ENCODE measurements around the gene MYL12B.
A peak's percentile ranks its signal among the peaks of the same experiment; 100 is the strongest.
"Not testable (repeated sequence)": the region's sequence is repeated elsewhere in the genome, so short reads cannot be mapped to it uniquely, and the experiment has no call there.

Gene MYL12B

GRCh38 chr18:3262234-3263131, 550 bp downstream of the MYL12B start:
- DNase-seq, result peak; percentile 43

- no peak for DNase-seq
Measured at GRCh38 chr18:3263132-3263700, 1.3 kb downstream of the MYL12B start.

GRCh38 chr18:3264362-3264761, 2.4 kb downstream of the MYL12B start:
- DNase-seq, result no peak

GRCh38 chr18:3265564-3266033, 3.7 kb downstream of the MYL12B start:
- DNase-seq, result peak; percentile 73

- no peak for DNase-seq
Measured at GRCh38 chr18:3266062-3266608, 4.2 kb downstream of the MYL12B start.

GRCh38 chr18:3268306-3268705, 6.4 kb downstream of the MYL12B start:
- DNase-seq, result no peak

- DNase-seq, result peak; percentile 84
Measured at GRCh38 chr18:3269241-3269913, 7.4 kb downstream of the MYL12B start.

- no peak for DNase-seq
Measured at GRCh38 chr18:3269914-3270299, 8.0 kb downstream of the MYL12B start.

GRCh38 chr18:3273042-3273441, 11.1 kb downstream of the MYL12B start:
- no peak for DNase-seq

- not testable (repeated sequence) for DNase-seq
Measured at GRCh38 chr18:3277643-3278213, 15.8 kb downstream of the MYL12B start.

- no peak for DNase-seq
Measured at GRCh38 chr18:3279201-3280185, 17.6 kb downstream of the MYL12B start.

GRCh38 chr18:3281456-3282400, 19.8 kb downstream of the MYL12B start:
- DNase-seq, result peak; percentile 76

GRCh38 chr18:3283253-3283863, 21.4 kb downstream of the MYL12B start:
- no peak for DNase-seq

GRCh38 chr18:3283908-3284307, 22.0 kb downstream of the MYL12B start:
- DNase-seq, result no peak

GRCh38 chr18:3284501-3284900, 22.6 kb downstream of the MYL12B start:
- no peak for DNase-seq

GRCh38 chr18:3286159-3286558, 24.2 kb downstream of the MYL12B start:
- no peak for DNase-seq

GRCh38 chr18:3293196-3293951, 31.4 kb downstream of the MYL12B start:
- DNase-seq, result no peak

GRCh38 chr18:3294435-3295080, 32.6 kb downstream of the MYL12B start:
- peak; percentile 33 for DNase-seq

Data from fibroblast of skin of back (primary cell).